HG03521 (cell line): Measurements from ENCODE around the gene WFIKKN1.

ENCODE experiments used
- ATAC-seq: cut with Tn5 transposase; IDR thresholded peaks from one replicate; pipeline ENCODE4 v1.9.1; 2021; ENCODE audit warnings: mild to moderate bottlenecking, moderate library complexity; ENCODE audit not compliant: unreplicated experiment

The WFIKKN1 gene

DNA sequence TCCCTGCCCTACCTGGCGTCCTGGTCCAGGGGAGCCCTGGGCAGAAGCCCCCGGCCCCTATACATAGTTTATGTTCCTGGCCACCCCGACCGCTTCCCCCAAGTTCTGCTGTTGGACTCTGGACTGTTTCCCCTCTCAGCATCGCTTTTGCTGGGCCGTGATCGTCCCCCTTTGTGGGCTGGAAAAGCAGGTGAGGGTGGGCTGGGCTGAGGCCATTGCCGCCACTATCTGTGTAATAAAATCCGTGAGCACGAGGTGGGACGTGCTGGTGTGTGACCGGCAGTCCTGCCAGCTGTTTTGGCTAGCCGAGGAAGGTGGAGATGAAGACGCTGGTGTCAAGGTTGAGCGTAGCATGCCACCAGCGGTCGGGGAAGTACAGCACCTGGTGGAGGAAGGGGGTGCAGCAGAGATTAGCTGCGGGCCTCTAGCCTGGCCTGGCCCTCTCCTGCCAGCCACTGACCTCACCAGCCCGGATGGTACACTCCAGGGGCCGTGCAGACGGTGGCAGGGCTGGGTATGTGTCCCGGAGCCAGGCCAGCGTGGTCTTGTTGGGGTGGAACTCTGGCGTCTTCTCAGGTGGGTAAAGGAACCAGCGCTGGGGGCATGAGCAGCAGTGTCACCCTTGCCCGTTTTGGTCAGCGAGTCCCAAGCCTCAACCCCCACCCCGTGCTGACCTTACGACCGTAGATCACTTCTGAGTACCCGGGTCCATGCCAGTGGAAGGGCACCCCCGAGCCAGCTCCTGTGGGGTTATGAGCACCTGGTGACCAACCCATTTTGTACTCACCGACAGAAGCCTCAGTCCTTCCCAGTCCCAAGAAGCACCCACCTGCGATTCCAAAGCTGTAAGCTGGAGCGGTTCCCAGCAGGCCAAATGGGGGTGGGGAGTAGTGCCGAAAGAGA lies 52.0 kb downstream of the WFIKKN1 start:
- ATAC-seq = no peak

DNA sequence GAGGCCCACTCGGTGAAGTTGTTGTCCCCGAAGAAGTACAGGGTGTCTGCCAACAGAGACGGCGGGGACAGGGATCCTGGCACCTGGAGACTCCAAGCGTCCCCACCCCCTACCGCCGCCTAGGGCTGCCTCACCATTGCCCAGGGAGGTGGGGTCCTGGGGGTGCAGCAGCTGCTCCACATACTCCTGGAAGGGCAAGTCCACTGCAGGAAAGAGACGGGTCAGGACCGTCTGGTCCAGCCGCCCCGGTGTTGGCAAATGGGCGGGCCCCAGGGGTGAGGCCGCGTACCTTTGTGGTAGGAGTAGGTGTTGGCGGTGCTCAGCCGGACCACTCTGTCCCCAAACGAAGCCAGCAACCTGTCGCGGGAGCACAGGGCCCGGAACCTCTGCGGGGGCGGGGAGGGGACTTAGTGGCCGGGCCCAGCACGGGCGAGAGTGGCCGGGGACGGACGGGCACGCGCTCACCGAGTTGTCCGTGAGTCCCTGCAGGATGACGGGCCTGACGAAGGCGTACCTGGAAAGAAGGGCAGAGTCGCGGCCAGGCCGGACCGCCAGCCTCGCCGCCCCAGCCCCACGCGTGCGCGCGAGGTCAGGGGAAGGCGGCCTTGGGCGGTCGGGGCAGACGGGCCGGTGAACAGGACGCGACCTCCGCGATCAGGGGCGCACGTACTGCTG lies 52.7 kb downstream of the WFIKKN1 start:
- no peak for ATAC-seq
